SK-N-SH (cell line): Measurements from ENCODE around the gene KRT33A. TPM values are rescaled to one million over a fixed set of nuclear protein-coding genes. Genes with fewer than 3 reads are reported as not detected.

Source experiments
- CTCF ChIA-PET: fragments of 300-600, 350-600 bp; formaldehyde crosslinking; extraction: SDS; loops from one replicate; lab custom pipeline; 2021; lab: Yijun Ruan, JAX
- POLR2A ChIA-PET: fragments of 350-600 bp; sonication (Branson Sonifier 250); formaldehyde crosslinking; extraction: SDS; loops from one replicate; lab custom pipeline; 2020; ENCODE audit warnings: antibody characterized with exemption, inconsistent platforms; lab: Yijun Ruan, JAX
- DNase-seq: peaks from one replicate; pipeline ENCODE4 v3.0.0; 2012
- H2AFZ ChIP-seq: fragments of 200-600 bp; sonication (generic); 2 replicates; pipeline ENCODE4 v1.8.1; 2016; ENCODE audit warnings: antibody characterized with exemption, mild to moderate bottlenecking, low read depth
- H3F3A ChIP-seq: fragments of 200-600 bp; sonication (generic); replicated peaks from 2 replicates; pipeline ENCODE3; 2016; ENCODE audit warnings: antibody characterized with exemption, mild to moderate bottlenecking; ENCODE audit not compliant: insufficient read depth
- H3K27ac ChIP-seq, 2 experiments: fragments of 200-500 bp in 1 of 2; fragments of 200-600 bp in 1 of 2; sonication (Bioruptor generic) in 1 of 2; sonication (generic), shearing (Covaris generic) in 1 of 2; 2 replicates each; pipeline versions ENCODE4 v1.5.1 to v1.6.1; 2014 to 2016; ENCODE audit warnings: low read depth in 2 of 2, inconsistent platforms in 1 of 2, low read length in 1 of 2, mild to moderate bottlenecking in 1 of 2, mixed read lengths in 1 of 2
- H3K27me3 ChIP-seq: fragments of 200-600 bp; sonication (generic), shearing (Covaris generic); 2 replicates; pipeline ENCODE4 v1.6.1; 2016; ENCODE audit warnings: mixed run types; ENCODE audit not compliant: insufficient read depth
- H3K36me3 ChIP-seq, 2 experiments: fragments of 200-500 bp in 1 of 2; fragments of 200-600 bp in 1 of 2; sonication (Bioruptor generic) in 1 of 2; sonication (generic) in 1 of 2; replicated peaks in 1 of 2; 2 replicates each; pipeline versions ENCODE3 to v1.5.1; 2014 to 2016; ENCODE audit warnings: low read length in 1 of 2, mild to moderate bottlenecking in 1 of 2; ENCODE audit not compliant: insufficient read depth in 2 of 2, control insufficient read depth in 1 of 2
- H3K4me1 ChIP-seq, 2 experiments: fragments of 200-500 bp in 1 of 2; fragments of 200-600 bp in 1 of 2; sonication (Bioruptor generic) in 1 of 2; sonication (generic), shearing (Covaris generic) in 1 of 2; 2 replicates each; pipeline versions ENCODE4 v1.5.1 to v1.6.1; 2014 to 2016; ENCODE audit warnings: low read depth in 1 of 2, low read length in 1 of 2, mixed run types in 1 of 2; ENCODE audit not compliant: insufficient read depth in 2 of 2, control insufficient read depth in 1 of 2
- H3K4me2 ChIP-seq: fragments of 200-600 bp; sonication (generic), shearing (Covaris generic); 2 replicates; pipeline ENCODE4 v1.6.1; 2017; ENCODE audit warnings: mixed run types
- H3K4me3 ChIP-seq, 2 experiments: fragments of 200-500 bp in 1 of 2; fragments of 200-600 bp in 1 of 2; sonication (Bioruptor generic) in 1 of 2; sonication (generic), shearing (Covaris generic) in 1 of 2; 2 replicates each; pipeline versions ENCODE4 v1.5.1 to v1.8.1; 2014 to 2016; ENCODE audit warnings: low read depth in 2 of 2, inconsistent platforms in 1 of 2, low read length in 1 of 2, mild to moderate bottlenecking in 1 of 2, mixed read lengths in 1 of 2, moderate library complexity in 1 of 2
- H3K79me2 ChIP-seq: fragments of 200-600 bp; sonication (generic); 2 replicates; pipeline ENCODE4 v1.8.1; 2017; ENCODE audit warnings: mild to moderate bottlenecking; ENCODE audit not compliant: insufficient read depth
- H3K9ac ChIP-seq: fragments of 200-600 bp; sonication (generic); 2 replicates; pipeline ENCODE4 v1.6.1; 2017; ENCODE audit warnings: mixed run types
- H3K9me2 ChIP-seq: fragments of 200-600 bp; sonication (generic); 2 replicates; pipeline ENCODE4 v1.6.1; 2017; ENCODE audit warnings: mixed run types
- H3K9me3 ChIP-seq: fragments of 200-600 bp; sonication (generic); 2 replicates; pipeline ENCODE4 v1.6.1; 2017; ENCODE audit warnings: mixed run types, mild to moderate bottlenecking, moderate library complexity
- H4K20me1 ChIP-seq: fragments of 200-600 bp; sonication (generic); 2 replicates; pipeline ENCODE4 v1.6.1; 2017; ENCODE audit warnings: mild to moderate bottlenecking, mixed run types; ENCODE audit not compliant: insufficient read depth
- CHD2 ChIP-seq: fragments of 150-350 bp; IDR thresholded peaks from 2 replicates; pipeline ENCODE4 v1.6.1; 2018; ENCODE audit warnings: low read length; ENCODE audit not compliant: partially characterized antibody
- CTCF ChIP-seq: fragments of 200-600 bp; sonication (generic); IDR thresholded peaks from 2 replicates; pipeline ENCODE4 v1.6.1; 2017; ENCODE audit warnings: antibody characterized with exemption, mild to moderate bottlenecking, moderate library complexity
- EP300 ChIP-seq, 2 experiments: IDR thresholded peaks; 2 replicates each; pipeline versions ENCODE4 v1.4.0 to v1.6.1; 2012; ENCODE audit warnings: borderline replicate concordance in 1 of 2, low read depth in 1 of 2, low read length in 1 of 2
- FOSL2 ChIP-seq: IDR thresholded peaks from 2 replicates; pipeline ENCODE4 v1.4.0; 2012; ENCODE audit warnings: low read depth, mild to moderate bottlenecking, moderate library complexity, borderline replicate concordance
- FOXM1 ChIP-seq: IDR thresholded peaks from 2 replicates; pipeline ENCODE4 v1.4.0; 2012; ENCODE audit warnings: low read depth, mild to moderate bottlenecking
- GABPA ChIP-seq: IDR thresholded peaks from 2 replicates; pipeline ENCODE4 v1.4.0; 2012; ENCODE audit warnings: low read depth, mild to moderate bottlenecking
- IRF3 ChIP-seq: fragments of 150-350 bp; IDR thresholded peaks from 2 replicates; pipeline ENCODE4 v1.6.1; 2016; ENCODE audit warnings: mild to moderate bottlenecking, low read depth, low read length
- JUND ChIP-seq: IDR thresholded peaks from 2 replicates; pipeline ENCODE4 v1.4.0; 2012
- MAX ChIP-seq: IDR thresholded peaks from 2 replicates; pipeline ENCODE4 v1.4.0; 2012; ENCODE audit warnings: low read depth
- MEF2A ChIP-seq: IDR thresholded peaks from 2 replicates; pipeline ENCODE4 v1.4.0; 2012; ENCODE audit warnings: low read depth, borderline replicate concordance
- MXI1 ChIP-seq: IDR thresholded peaks from 2 replicates; pipeline ENCODE4 v1.6.1; 2012; ENCODE audit warnings: mild to moderate bottlenecking, low read depth, low read length, improper control_type of control experiment
- NFIC ChIP-seq: IDR thresholded peaks from 2 replicates; pipeline ENCODE4 v1.4.0; 2012; ENCODE audit warnings: borderline replicate concordance
- NRF1 ChIP-seq: IDR thresholded peaks from 2 replicates; pipeline ENCODE4 v1.6.1; 2012; ENCODE audit warnings: low read depth, mild to moderate bottlenecking, low read length
- POLR2AphosphoS5 ChIP-seq: IDR thresholded peaks from 2 replicates; pipeline ENCODE4 v1.6.1; 2012; ENCODE audit warnings: low read depth, low read length
- RAD21 ChIP-seq: IDR thresholded peaks from 2 replicates; pipeline ENCODE4 v1.6.1; 2012; ENCODE audit warnings: mild to moderate bottlenecking, low read length
- REST ChIP-seq: IDR thresholded peaks from 2 replicates; pipeline ENCODE4 v1.6.1; 2012; ENCODE audit warnings: mild to moderate bottlenecking, low read depth, low read length, moderate library complexity
- RFX5 ChIP-seq: IDR thresholded peaks from 2 replicates; pipeline ENCODE4 v1.6.1; 2012; ENCODE audit warnings: mild to moderate bottlenecking, improper control_type of control experiment, low read length
- RXRA ChIP-seq: IDR thresholded peaks from 2 replicates; pipeline ENCODE4 v1.4.0; 2012; ENCODE audit warnings: low read depth, mild to moderate bottlenecking, borderline replicate concordance
- SMC3 ChIP-seq: IDR thresholded peaks from 2 replicates; pipeline ENCODE4 v1.6.1; 2012; ENCODE audit warnings: low read depth, low read length, improper control_type of control experiment
- TCF12 ChIP-seq: IDR thresholded peaks from 2 replicates; pipeline ENCODE4 v1.4.0; 2012
- TEAD4 ChIP-seq: IDR thresholded peaks from 2 replicates; pipeline ENCODE4 v1.4.0; 2012; ENCODE audit warnings: mild to moderate bottlenecking, borderline replicate concordance; ENCODE audit not compliant: insufficient read depth
- YY1 ChIP-seq: IDR thresholded peaks from 2 replicates; pipeline ENCODE4 v1.4.0; 2012; ENCODE audit warnings: low read depth, mild to moderate bottlenecking
- ZBTB33 ChIP-seq: IDR thresholded peaks from 2 replicates; pipeline ENCODE4 v1.4.0; 2012; ENCODE audit warnings: low read depth, borderline replicate concordance
- WGBS: methylation state at CpG from one replicate; pipeline ENCODE4 v1.1.6; 2017; ENCODE audit warnings: low lambda C conversion rate; 5-methylcytosine and 5-hydroxymethylcytosine counted together
- polyA plus RNA-seq, 3 experiments: library from polyadenylated mRNA; depleted of rRNA; stranded (reverse); fragments of >200 nt; gene quantifications; 2 replicates each; pipeline ENCODE4 v1.2.3, GENCODE V29; 2012

Gene KRT33A
- polyA plus RNA-seq, 1 of the 3 experiments (the other 2 are of a cell fraction) = not detected

GRCh38 chr17:41387670-41388069, 37.0 kb upstream of the KRT33A start:
- no peaks in the 10 kb centered on the region for H3F3A ChIP-seq
- H4K20me1 ChIP-seq = no peaks in the 10 kb centered on the region
- no peaks in the 10 kb centered on the region for H3K79me2 ChIP-seq
- H3K9me3 ChIP-seq = no peaks in the 10 kb centered on the region
- no peak for DNase-seq
- no peak overlapping the region for H3K27ac ChIP-seq
- H3K27me3 ChIP-seq = no peaks in the 10 kb centered on the region
- H2AFZ ChIP-seq = no peak overlapping the region
- H3K36me3 ChIP-seq = no peaks in the 10 kb centered on the region
- 46% methylated on average over 4 of the region's 4 CpGs for WGBS
- ChIA-PET CTCF (no interaction called here), POLR2A (no interaction called here)
- no peak overlapping the region for H3K4me2 ChIP-seq
- H3K9ac ChIP-seq = no peak overlapping the region
- no peak for TF ChIP-seq NFIC
- no peak for TF ChIP-seq MXI1
- TF ChIP-seq ZBTB33 = no peak
- no peak for TF ChIP-seq NRF1
- TF ChIP-seq FOSL2 = no peak
- no peak for TF ChIP-seq TEAD4
- no peak for TF ChIP-seq EP300 (IDR thresholded peaks at IDR 0.05; ENCODE audit: borderline replicate concordance in 1 of 2, low read depth in 1 of 2, low read length in 1 of 2)
- TF ChIP-seq MEF2A = no peak
- no peak for TF ChIP-seq CHD2
- TF ChIP-seq RAD21 = no peak
- TF ChIP-seq SMC3 = no peak
- TF ChIP-seq IRF3 = no peak
- no peak for TF ChIP-seq CTCF
- H3K4me3 ChIP-seq = no peak overlapping the region
- no peaks in the 10 kb centered on the region for H3K9me2 ChIP-seq
- H3K4me1 ChIP-seq = peaks cover 0 to 4% of the 10 kb centered on the region in 2 experiments; a peak in 1 of 4 replicates

GRCh38 chr17:41386227-41386626, 35.6 kb upstream of the KRT33A start:
- Histone ChIP-seq H3K9ac (no peak overlapping the region), H3K27ac (no peak overlapping the region)
- POLR2A ChIA-PET = no interaction called here
- no peak for TF ChIP-seq JUND
- TF ChIP-seq REST = no peak
- TF ChIP-seq POLR2AphosphoS5 = no peak
- no peak for TF ChIP-seq MAX
- no peak for TF ChIP-seq GABPA
- no peak for TF ChIP-seq RFX5
- no peak for TF ChIP-seq YY1
- no peak for TF ChIP-seq FOXM1
- TF ChIP-seq CHD2 = no peak
- no peak for TF ChIP-seq RXRA
- no peak for TF ChIP-seq TCF12

More at GRCh38 chr17:41386227-41386626, 35.6 kb upstream of the KRT33A start:
- CTCF ChIA-PET = no interaction called here
- no peak overlapping the region for H3K4me3 ChIP-seq
- WGBS = 30% methylated on average over 1 of the region's 1 CpG
- no peak overlapping the region for H3K4me2 ChIP-seq
- H3K4me1 ChIP-seq = no peaks in the 10 kb centered on the region; a peak in 1 of 4 replicates
- no peaks in the 10 kb centered on the region for H3K27me3 ChIP-seq
- H4K20me1 ChIP-seq = no peaks in the 10 kb centered on the region
- H3K79me2 ChIP-seq = no peaks in the 10 kb centered on the region
- no peaks in the 10 kb centered on the region for H3K9me2 ChIP-seq
- H3F3A ChIP-seq = no peaks in the 10 kb centered on the region
- no peak overlapping the region for H2AFZ ChIP-seq
- no peak for DNase-seq
- no peaks in the 10 kb centered on the region for H3K9me3 ChIP-seq
- no peaks in the 10 kb centered on the region for H3K36me3 ChIP-seq
